Thyroid gland (tissue), 4 donors: ENCODE data around the gene NPIPB8. TPM values are rescaled to one million over a fixed set of nuclear protein-coding genes. Genes with fewer than 3 reads are reported as not detected.
"Not testable (repeated sequence)": the region's sequence is repeated elsewhere in the genome, so short reads cannot be mapped to it uniquely, and the experiment has no call there.

ENCODE experiments used
- DNase-seq, 2 donors: peaks; one replicate each; pipeline ENCODE4 v3.0.0-alpha.2; 2019
- H3K27ac ChIP-seq, 3 donors: fragments of 200-600 bp; sonication (generic); 1 replicate in 2 of 3; 2 replicates in 1 of 3; pipeline ENCODE4 v1.5.1; 2016 to 2019; ENCODE audit warnings: mild to moderate bottlenecking in 1 of 3, moderate library complexity in 1 of 3
- H3K27me3 ChIP-seq: fragments of 200-600 bp; sonication (generic); one replicate; pipeline ENCODE4 v1.5.1; 2019
- H3K36me3 ChIP-seq, 2 donors: fragments of 200-600 bp; sonication (generic); one replicate each; pipeline ENCODE4 v1.5.1; 2016 to 2019
- H3K4me1 ChIP-seq, 2 donors: fragments of 200-600 bp; sonication (generic); one replicate each; pipeline ENCODE4 v1.5.1; 2017 to 2019
- H3K4me3 ChIP-seq, 3 donors: fragments of 200-600 bp; sonication (generic); replicated peaks in 1 of 3; 1 replicate in 2 of 3; 2 replicates in 1 of 3; pipeline ENCODE4 v1.5.1; 2016; ENCODE audit warnings: mild to moderate bottlenecking in 1 of 3
- H3K9me3 ChIP-seq: fragments of 200-600 bp; sonication (generic); one replicate; pipeline ENCODE4 v1.5.1; 2017
- WGBS, 2 donors: methylation state at CpG; one replicate each; pipeline ENCODE4 v1.1.5; 2017; 5-methylcytosine and 5-hydroxymethylcytosine counted together
- intact Hi-C: fragments of 100-400 bp; cut with DNase I; formaldehyde crosslinking; loops from one replicate; pipeline ENCODE4 v1.15.1; 2023
- total RNA-seq, 4 donors: library from RNA; depleted of rRNA; stranded (reverse); fragments of >200 nt; gene quantifications; one replicate each; pipeline ENCODE4 v1.2.3, GENCODE V29; 2016

NPIPB8 gene
- total RNA-seq, 4 donors from 2014 or later: 0.27 to 0.63 TPM; not detected in 2

GRCh38 chr16:28693257-28693950 is 55.5 kb downstream of the NPIPB8 start:
- H3K27me3 ChIP-seq, H3K4me1 ChIP-seq, H3K36me3 ChIP-seq, H3K27ac ChIP-seq, DNase-seq, intact Hi-C loops, H3K9me3 ChIP-seq, H3K4me3 ChIP-seq: not testable (repeated sequence)
- 80 to 100% methylated on average over 1 to 2 of the region's 11 CpGs for WGBS, 2 donors

DNA sequence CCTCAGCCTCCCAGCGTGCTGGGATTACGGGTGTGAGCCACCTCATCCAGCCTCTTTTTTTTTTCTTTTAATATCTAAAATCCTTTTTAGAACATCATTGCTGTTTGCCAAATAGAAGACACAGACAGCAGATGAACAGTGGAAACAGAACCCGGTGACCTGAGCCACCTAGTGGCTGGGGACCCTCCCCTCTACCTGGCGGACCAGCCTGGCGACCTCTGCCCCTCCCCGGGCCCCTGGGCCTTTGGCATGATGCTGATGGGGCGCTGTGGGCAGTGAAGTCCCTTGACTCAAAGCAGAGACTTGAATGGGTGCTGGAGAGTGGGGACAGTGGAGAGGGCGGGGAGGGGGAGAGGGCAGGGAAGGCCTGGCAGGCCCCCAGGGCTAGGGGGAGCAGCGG is 61.9 kb downstream of the NPIPB8 start:
- DNase-seq, H3K4me3 ChIP-seq, H3K9me3 ChIP-seq, H3K4me1 ChIP-seq, H3K27me3 ChIP-seq, H3K36me3 ChIP-seq, intact Hi-C loops, H3K27ac ChIP-seq: not testable (repeated sequence)
- 90% methylated on average over 2 of the region's 9 CpGs; no CpG with 5 or more reads in 1 of the 2 donors for WGBS, 2 donors

DNA sequence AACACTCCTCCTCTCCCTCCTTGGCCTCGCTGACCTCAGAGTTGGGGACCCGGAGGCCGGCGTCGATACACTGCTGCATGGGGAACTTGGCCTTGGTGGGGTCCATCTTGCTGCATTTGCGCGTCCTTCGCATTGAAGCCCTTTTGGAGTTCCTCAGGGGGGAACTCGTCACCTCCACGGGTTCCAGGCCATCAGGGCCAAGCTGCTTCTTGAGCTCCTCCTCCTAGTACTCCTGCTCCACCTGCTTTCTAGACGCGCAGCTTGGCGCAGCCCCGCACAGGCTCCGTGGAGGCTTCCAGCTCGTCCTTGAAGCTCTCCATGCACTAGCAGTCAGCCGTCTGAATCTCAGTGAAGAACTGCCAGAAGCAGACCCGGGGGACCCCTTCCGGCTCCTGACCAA is 62.5 kb downstream of the NPIPB8 start:
- H3K27me3 ChIP-seq, H3K4me1 ChIP-seq, DNase-seq, intact Hi-C loops, H3K27ac ChIP-seq, H3K9me3 ChIP-seq, H3K36me3 ChIP-seq, H3K4me3 ChIP-seq: not testable (repeated sequence)
- no CpG with 5 or more reads among the region's 19 CpGs for WGBS, 2 donors

DNA sequence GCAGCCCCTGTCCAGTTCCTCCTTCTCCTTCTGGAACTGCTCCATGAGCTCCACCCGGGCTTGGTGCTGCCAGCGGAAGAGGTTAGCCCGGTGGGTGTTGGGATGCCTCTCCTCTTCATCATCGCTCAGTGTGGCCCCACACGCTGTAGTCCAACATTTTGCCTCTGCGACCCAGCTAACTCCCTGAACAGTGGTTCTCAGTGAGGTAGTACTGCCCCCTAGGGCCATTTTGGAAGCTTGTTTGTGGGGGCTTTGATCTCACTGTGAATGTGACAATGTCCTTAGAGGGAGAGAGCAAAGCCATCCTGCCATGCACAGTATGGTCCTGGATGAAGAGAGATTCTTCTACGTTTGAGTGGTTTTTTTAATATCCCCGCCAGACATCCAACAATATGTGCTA is 63.5 kb downstream of the NPIPB8 start:
- H3K4me1 ChIP-seq, DNase-seq, intact Hi-C loops, H3K4me3 ChIP-seq, H3K27me3 ChIP-seq, H3K9me3 ChIP-seq, H3K36me3 ChIP-seq, H3K27ac ChIP-seq: not testable (repeated sequence)
- no CpG with 5 or more reads among the region's 8 CpGs for WGBS, 2 donors

DNA sequence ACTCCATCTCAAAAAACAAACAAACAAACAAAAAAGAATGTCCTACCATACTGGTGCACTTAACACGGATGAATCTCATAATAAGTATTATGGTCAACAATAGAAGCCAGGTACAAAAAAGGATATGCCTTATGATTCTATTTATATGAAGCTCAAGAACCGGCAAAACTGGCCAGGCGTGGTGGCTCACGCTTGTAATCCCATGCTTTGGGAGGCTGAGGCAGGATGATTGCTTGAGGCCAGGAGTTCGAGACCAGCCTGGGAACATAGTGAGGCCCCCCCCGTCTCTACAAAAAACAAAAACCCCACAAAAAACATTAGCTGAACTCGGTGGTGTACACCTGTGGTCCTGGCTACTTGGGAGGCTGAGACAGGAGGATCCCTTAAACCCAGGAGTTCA is 66.4 kb downstream of the NPIPB8 start:
- intact Hi-C loops, H3K27ac ChIP-seq, H3K27me3 ChIP-seq, H3K4me3 ChIP-seq, DNase-seq, H3K4me1 ChIP-seq, H3K9me3 ChIP-seq, H3K36me3 ChIP-seq: not testable (repeated sequence)
- WGBS, 2 donors: no CpG with 5 or more reads among the region's 7 CpGs

Other genes starting within 250 kb of the NPIPB8 start
- gene EIF3CL, start 234.2 kb upstream of the NPIPB8 start, total RNA-seq: 100 to 1,000 TPM in 2 of 4 donors, 10 to 100 TPM in 2; 64.5 to 220 (median 105) TPM
- gene NPIPB7, start 165.7 kb upstream of the NPIPB8 start, total RNA-seq: not detected
- 10 to 100 TPM; 32.5 to 80.9 (median 50.3) TPM for gene CLN3, start 146.0 kb upstream of the NPIPB8 start, total RNA-seq
- 1 to 10 TPM in 2 of 4 donors, under 1 TPM in 2; 0.42 to 1.1 (median 0.78) TPM for gene APOBR, start 143.4 kb upstream of the NPIPB8 start, total RNA-seq
- gene IL27, start 131.2 kb upstream of the NPIPB8 start, total RNA-seq: under 1 TPM in 1 of 4 donors, not detected in 3; 0.45 TPM
- 1,000 to 10,000 TPM in 1 of 4 donors, 100 to 1,000 TPM in 2, 10 to 100 TPM in 1; 53.3 to 1,103 (median 535) TPM for gene NUPR1, start 99.1 kb upstream of the NPIPB8 start, total RNA-seq
- gene SGF29, start 84.1 kb upstream of the NPIPB8 start, total RNA-seq: 10 to 100 TPM; 31.8 to 41.9 (median 36.9) TPM
- gene SULT1A2, start 41.0 kb upstream of the NPIPB8 start, total RNA-seq: 10 to 100 TPM in 3 of 4 donors, 1 to 10 TPM in 1; 3.6 to 35.9 (median 20.9) TPM
- 100 to 1,000 TPM in 2 of 4 donors, 10 to 100 TPM in 2; 84.9 to 162 (median 118) TPM for gene SULT1A1, start 28.0 kb upstream of the NPIPB8 start, total RNA-seq
- gene EIF3C, start 73.4 kb downstream of the NPIPB8 start, total RNA-seq: 100 to 1,000 TPM; 213 to 326 (median 285) TPM
- 1 to 10 TPM; 1.2 to 8.2 (median 2.0) TPM for gene NPIPB9, start 113.7 kb downstream of the NPIPB8 start, total RNA-seq
- 10 to 100 TPM; 49.3 to 78.7 (median 62.0) TPM for gene ATXN2L, start 184.9 kb downstream of the NPIPB8 start, total RNA-seq
- gene TUFM, start 208.3 kb downstream of the NPIPB8 start, total RNA-seq: 100 to 1,000 TPM in 3 of 4 donors, 10 to 100 TPM in 1; 95.7 to 172 (median 126) TPM
- gene SH2B1, start 225.8 kb downstream of the NPIPB8 start, total RNA-seq: 10 to 100 TPM; 34.4 to 60.6 (median 38.8) TPM
- 1 to 10 TPM in 2 of 4 donors, under 1 TPM in 1, not detected in 1; 0.27 to 2.7 (median 2.3) TPM for gene ATP2A1, start 240.4 kb downstream of the NPIPB8 start, total RNA-seq